GM12801 (cell line): ENCODE measurements around the gene TNFRSF1A.

ENCODE experiments used
- CTCF ChIP-seq: IDR thresholded peaks from one replicate; pipeline ENCODE4 v1.5.1; 2011; ENCODE audit warnings: control low read depth; ENCODE audit not compliant: insufficient read length; ENCODE audit errors: extremely low read depth

The TNFRSF1A gene

GRCh38 chr12:6314776-6315175 is 27.1 kb downstream of the TNFRSF1A start:
- no peak for TF ChIP-seq CTCF

GRCh38 chr12:6313326-6313940 is 28.4 kb downstream of the TNFRSF1A start:
- TF ChIP-seq CTCF: no peak

GRCh38 chr12:6312529-6313325 is 29.1 kb downstream of the TNFRSF1A start:
- TF ChIP-seq CTCF: no peak

DNA sequence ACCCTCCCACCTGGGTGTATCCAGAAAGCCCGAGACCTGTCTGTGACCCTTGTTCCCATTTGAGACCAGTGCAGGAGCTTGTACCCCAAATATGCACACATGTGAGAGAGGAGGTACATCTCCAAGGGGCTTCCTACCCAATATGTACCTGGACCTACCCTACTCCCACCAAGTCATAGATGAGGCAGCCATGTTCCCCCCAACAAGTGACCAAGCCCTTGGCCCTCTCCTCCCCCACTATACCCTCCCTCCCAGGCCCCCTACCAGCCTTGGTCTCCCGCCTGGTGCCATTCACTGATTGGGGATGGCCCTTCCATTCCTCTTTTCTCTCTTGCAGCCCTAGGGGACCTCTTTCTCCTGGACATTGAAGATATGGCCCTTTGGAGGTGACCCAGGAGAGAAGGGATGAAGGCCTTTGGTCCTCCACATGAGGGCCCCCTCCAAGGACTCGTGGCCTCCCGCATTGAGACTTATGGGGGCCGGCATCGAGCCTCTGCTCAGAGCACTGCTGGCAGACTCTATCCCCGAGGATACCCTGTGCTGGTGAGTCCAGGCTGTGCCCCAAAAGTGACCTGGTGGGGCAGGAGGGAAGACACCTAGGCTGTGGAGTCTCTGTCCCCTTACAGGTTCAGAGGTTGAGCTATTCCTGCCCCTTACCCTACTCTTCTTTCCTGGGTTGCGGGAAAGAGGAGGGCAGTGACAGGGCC is 29.9 kb downstream of the TNFRSF1A start:
- no peak for TF ChIP-seq CTCF

DNA sequence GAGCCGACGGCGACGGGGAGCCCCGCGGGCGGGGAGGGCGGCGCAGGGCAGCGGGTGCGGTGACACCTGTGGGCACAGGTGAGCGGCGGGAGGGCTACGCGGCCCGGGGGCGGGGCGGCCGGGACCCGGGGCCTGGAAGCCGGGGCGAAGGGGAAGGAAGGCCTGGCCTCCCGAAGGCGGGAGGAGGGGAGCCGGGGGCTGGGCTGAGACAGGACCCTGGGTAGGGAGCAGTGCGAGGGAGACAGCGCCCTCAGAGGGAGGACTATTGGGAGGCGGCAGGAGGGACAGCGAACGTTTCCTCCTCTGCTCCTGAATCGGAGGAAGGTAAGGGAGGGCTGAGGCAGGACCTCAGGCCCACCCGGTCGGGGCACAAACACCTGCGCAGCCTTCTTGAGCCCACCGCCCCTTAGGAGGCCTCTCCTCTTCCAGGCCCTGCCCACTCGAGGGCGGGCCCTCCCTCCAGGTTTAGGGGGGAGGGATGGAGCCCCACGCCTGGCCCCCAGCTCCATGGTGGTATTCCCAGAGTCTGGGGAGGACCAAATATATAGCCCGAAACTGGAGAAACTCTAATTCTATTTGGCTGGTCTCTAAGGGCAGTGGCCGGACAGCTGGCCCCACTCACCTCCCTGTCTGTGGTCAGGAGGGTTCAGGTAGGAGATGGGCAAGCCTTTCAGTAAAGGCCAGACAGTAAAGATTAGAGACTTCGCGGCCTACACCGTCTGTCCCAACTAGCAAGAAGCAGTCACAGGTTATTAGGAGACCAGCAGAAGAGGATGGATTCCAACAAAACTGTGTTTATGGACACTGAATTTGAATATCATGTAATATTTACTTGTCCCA is 30.9 kb downstream of the TNFRSF1A start:
- no peak for TF ChIP-seq CTCF

DNA sequence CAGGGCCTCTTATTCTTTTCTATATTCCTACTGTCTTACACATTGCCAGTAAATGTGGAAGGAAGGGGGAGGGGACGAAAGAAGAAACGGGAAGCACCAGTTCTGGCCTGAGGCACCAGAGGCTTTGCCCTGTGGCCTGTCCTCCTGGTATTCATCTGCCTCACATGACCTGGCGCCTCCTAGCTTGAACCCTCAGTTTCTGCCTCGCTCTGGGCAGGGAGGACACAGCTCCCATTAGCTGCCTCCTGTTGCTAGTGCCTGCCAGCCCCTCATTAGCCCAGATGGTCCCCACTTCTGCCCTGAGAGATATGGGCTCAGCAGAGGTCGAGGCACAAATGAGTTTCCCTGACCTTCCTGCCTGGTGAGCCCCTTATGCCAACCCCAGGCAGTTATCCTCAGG is 34.3 kb downstream of the TNFRSF1A start:
- no peak for TF ChIP-seq CTCF
